A673 (cell line): ENCODE results near the gene CELA2B.

Experiments used
- EZH2 ChIP-seq: fragments of 200-600 bp; sonication (generic); IDR thresholded peaks from 2 replicates; pipeline ENCODE4 v1.6.1; 2017; ENCODE audit warnings: borderline replicate concordance, low read depth, mild to moderate bottlenecking, mixed read lengths, antibody characterized with exemption, low read length; ENCODE audit not compliant: poor library complexity, severe bottlenecking
- TF ChIP-seq, protein P1 (sequence below): fragments of 300-800, 200-600 bp; sonication (generic); conservative IDR thresholded peaks from 2 replicates; pipeline ENCODE4 v1.5.1; 2017; ENCODE audit warnings: low read depth, mild to moderate bottlenecking, antibody characterized with exemption, low read length, moderate library complexity, mixed read lengths

DNA sequence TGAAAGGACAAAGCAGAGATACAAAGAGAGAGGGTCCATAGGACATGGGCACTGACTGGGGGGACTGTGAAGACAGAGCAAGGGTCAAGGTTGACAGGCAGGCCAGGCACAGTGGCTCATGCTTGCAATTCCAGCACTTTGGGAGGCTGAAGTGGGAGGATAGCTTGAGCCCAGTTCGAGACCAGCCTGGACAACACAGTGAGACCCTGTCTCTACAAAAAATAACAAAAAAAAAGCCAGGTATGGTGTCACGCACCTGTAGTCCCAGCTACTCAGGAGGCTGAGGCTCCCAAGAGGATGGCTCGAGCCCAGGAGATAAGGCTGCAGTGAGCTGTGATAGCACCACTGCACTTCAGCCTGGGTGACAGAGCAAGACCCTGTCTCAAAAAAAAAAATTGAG, 43.7 kb downstream of the CELA2B start:
- no peak for TF ChIP-seq EZH2
- TF ChIP-seq, protein P1, sequence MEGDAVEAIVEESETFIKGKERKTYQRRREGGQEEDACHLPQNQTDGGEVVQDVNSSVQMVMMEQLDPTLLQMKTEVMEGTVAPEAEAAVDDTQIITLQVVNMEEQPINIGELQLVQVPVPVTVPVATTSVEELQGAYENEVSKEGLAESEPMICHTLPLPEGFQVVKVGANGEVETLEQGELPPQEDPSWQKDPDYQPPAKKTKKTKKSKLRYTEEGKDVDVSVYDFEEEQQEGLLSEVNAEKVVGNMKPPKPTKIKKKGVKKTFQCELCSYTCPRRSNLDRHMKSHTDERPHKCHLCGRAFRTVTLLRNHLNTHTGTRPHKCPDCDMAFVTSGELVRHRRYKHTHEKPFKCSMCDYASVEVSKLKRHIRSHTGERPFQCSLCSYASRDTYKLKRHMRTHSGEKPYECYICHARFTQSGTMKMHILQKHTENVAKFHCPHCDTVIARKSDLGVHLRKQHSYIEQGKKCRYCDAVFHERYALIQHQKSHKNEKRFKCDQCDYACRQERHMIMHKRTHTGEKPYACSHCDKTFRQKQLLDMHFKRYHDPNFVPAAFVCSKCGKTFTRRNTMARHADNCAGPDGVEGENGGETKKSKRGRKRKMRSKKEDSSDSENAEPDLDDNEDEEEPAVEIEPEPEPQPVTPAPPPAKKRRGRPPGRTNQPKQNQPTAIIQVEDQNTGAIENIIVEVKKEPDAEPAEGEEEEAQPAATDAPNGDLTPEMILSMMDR, result no peak
